RWPE2 (cell line): ENCODE data around the gene PACS1.
"Not testable (repeated sequence)": the region's sequence is repeated elsewhere in the genome, so short reads cannot be mapped to it uniquely, and the experiment has no call there.

Experiments used
- ATAC-seq: fragments of 200-7000 bp; cut with Tn5 transposase; 3 replicates; pipeline ENCODE4 v1.9.1; 2021; ENCODE audit warnings: low read depth
- DNase-seq: peaks from one replicate; pipeline ENCODE4 v3.0.0-alpha.2; 2020; ENCODE audit warnings: low spot score
- H3K27ac ChIP-seq: fragments of 450-650 bp; 2 replicates; pipeline ENCODE4 v1.5.1; 2017; ENCODE audit warnings: mild to moderate bottlenecking; ENCODE audit not compliant: poor library complexity, severe bottlenecking
- H3K27me3 ChIP-seq: fragments of 250-450 bp; sonication (Bioruptor Pico); 2 replicates; pipeline ENCODE4 v1.5.1; 2021; ENCODE audit warnings: mild to moderate bottlenecking, moderate library complexity; ENCODE audit not compliant: insufficient read depth, poor library complexity, severe bottlenecking
- H3K36me3 ChIP-seq: fragments of 250-450 bp; sonication (Bioruptor Pico); 2 replicates; pipeline ENCODE4 v1.5.1; 2020; ENCODE audit warnings: low read depth, mild to moderate bottlenecking, moderate library complexity
- H3K4me1 ChIP-seq: fragments of 250-450 bp; sonication (Bioruptor Pico); 2 replicates; pipeline ENCODE4 v1.5.1; 2021; ENCODE audit warnings: mild to moderate bottlenecking, moderate library complexity; ENCODE audit not compliant: insufficient read depth, poor library complexity, severe bottlenecking
- H3K4me3 ChIP-seq: fragments of 250-450 bp; sonication (Bioruptor Pico); 2 replicates; pipeline ENCODE4 v1.5.1; 2021; ENCODE audit warnings: mild to moderate bottlenecking, moderate library complexity; ENCODE audit not compliant: severe bottlenecking
- H3K9me3 ChIP-seq: fragments of 250-450 bp; sonication (Bioruptor Pico); 2 replicates; pipeline ENCODE4 v1.5.1; 2021; ENCODE audit warnings: mild to moderate bottlenecking, moderate library complexity; ENCODE audit not compliant: severe bottlenecking
- CTCF ChIP-seq: fragments of 450-650 bp; IDR thresholded peaks from one replicate; pipeline ENCODE4 v1.5.1; 2017; ENCODE audit warnings: mild to moderate bottlenecking, moderate library complexity; ENCODE audit not compliant: poor library complexity, severe bottlenecking

The PACS1 gene

GRCh38 chr11:66075273-66075672, 5.2 kb downstream of the PACS1 start:
- H3K4me1 ChIP-seq: peaks cover 7% of the 10 kb centered on the region
- H3K27ac ChIP-seq: no peak overlapping the region
- ATAC-seq (no peak), DNase-seq (no peak)
- peaks cover 25% of the 10 kb centered on the region for H3K36me3 ChIP-seq
- H3K9me3 ChIP-seq: no peaks in the 10 kb centered on the region
- no peak overlapping the region for H3K4me3 ChIP-seq
- no peaks in the 10 kb centered on the region for H3K27me3 ChIP-seq
- TF ChIP-seq CTCF: no peak

- DNase-seq: no peak
- no peaks in the 10 kb centered on the region for H3K27me3 ChIP-seq
- no peak overlapping the region for H3K4me3 ChIP-seq
- no peak for TF ChIP-seq CTCF
- peaks cover 20% of the 10 kb centered on the region for H3K4me1 ChIP-seq
- no peaks in the 10 kb centered on the region for H3K9me3 ChIP-seq
- no peak for ATAC-seq
- no peak overlapping the region for H3K27ac ChIP-seq
- peaks cover 25% of the 10 kb centered on the region for H3K36me3 ChIP-seq
Measured at GRCh38 chr11:66076561-66076960, 6.5 kb downstream of the PACS1 start.

- H3K27ac ChIP-seq: peak overlapping the region; percentile 1
- TF ChIP-seq CTCF: no peak
- no peak for ATAC-seq
Measured at GRCh38 chr11:66077927-66078326, 7.9 kb downstream of the PACS1 start.

GRCh38 chr11:66078949-66079348, 8.9 kb downstream of the PACS1 start:
- not testable (repeated sequence) for H3K4me3 ChIP-seq, ATAC-seq, H3K9me3 ChIP-seq, H3K27me3 ChIP-seq, DNase-seq, H3K27ac ChIP-seq
- Histone ChIP-seq H3K36me3 (peaks cover 20% of the 10 kb centered on the region), H3K4me1 (peaks cover 34% of the 10 kb centered on the region)

More at GRCh38 chr11:66077927-66078326, 7.9 kb downstream of the PACS1 start:
- Histone ChIP-seq H3K9me3 (no peaks in the 10 kb centered on the region), H3K4me1 (peaks cover 25% of the 10 kb centered on the region), H3K27me3 (no peaks in the 10 kb centered on the region), H3K4me3 (no peak overlapping the region), H3K36me3 (peaks cover 20% of the 10 kb centered on the region)
- no peak for DNase-seq

- peaks cover 13% of the 10 kb centered on the region for H3K36me3 ChIP-seq
- no peaks in the 10 kb centered on the region for H3K9me3 ChIP-seq
- H3K27ac ChIP-seq: peak overlapping the region; percentile 63
- TF ChIP-seq CTCF: no peak
- ATAC-seq (peak; percentile 67), DNase-seq (no peak)
- H3K4me3 ChIP-seq: no peak overlapping the region
- H3K4me1 ChIP-seq: peaks cover 34% of the 10 kb centered on the region
- H3K27me3 ChIP-seq: no peaks in the 10 kb centered on the region
Measured at GRCh38 chr11:66080055-66080817, 10.2 kb downstream of the PACS1 start.
